Measurements from ENCODE around the gene TMEM63B.
"Not testable (repeated sequence)": the region's sequence is repeated elsewhere in the genome, so short reads cannot be mapped to it uniquely, and the experiment has no call there.

TMEM63B gene

GRCh38 chr6:44138717-44139350 lies 11.5 kb downstream of the TMEM63B start:
- in situ Hi-C loops (cut with HindIII; ENCODE audit: low sequenced_read_pairs): no loop called here

DNA sequence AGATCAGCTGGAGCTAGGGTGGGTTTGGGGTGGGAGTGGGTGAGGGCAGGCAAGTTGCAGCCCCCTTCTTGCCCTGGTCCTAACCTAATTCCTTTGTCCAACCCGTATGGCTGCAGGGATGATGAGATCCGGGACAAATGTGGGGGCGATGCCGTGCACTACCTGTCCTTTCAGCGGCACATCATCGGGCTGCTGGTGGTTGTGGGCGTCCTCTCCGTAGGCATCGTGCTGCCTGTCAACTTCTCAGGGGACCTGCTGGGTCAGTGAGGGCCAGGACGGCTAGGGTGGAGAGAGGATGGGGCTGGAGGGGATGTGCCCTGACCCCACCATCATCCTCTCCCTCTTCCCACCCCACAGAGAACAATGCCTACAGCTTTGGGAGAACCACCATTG lies 12.0 kb downstream of the TMEM63B start:
- in situ Hi-C loops (cut with HindIII; ENCODE audit: low sequenced_read_pairs): no loop called here

DNA sequence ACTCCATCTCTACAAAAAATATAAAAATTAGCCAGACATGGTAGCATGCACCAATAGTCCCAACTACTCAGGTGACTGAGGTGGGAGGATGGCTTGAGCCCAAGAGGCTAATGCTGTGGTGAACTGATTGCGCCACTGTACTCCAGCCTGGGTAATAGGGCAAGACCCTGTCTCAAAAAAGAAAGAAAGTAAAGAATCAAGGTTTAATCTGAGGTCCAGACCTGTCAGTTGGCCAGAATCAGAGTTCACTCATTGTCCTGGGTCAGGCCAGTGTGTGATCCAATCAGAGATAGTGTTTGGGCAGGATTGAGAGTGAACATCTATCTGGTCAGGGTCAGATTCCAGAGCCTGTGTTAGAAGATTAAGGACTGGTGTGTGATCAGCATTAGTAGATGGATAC lies 15.5 kb downstream of the TMEM63B start:
- in situ Hi-C loops (cut with HindIII; ENCODE audit: low sequenced_read_pairs): no loop called here

GRCh38 chr6:44143731-44144130 lies 16.4 kb downstream of the TMEM63B start:
- in situ Hi-C loops (cut with HindIII; ENCODE audit: low sequenced_read_pairs): no loop called here

DNA sequence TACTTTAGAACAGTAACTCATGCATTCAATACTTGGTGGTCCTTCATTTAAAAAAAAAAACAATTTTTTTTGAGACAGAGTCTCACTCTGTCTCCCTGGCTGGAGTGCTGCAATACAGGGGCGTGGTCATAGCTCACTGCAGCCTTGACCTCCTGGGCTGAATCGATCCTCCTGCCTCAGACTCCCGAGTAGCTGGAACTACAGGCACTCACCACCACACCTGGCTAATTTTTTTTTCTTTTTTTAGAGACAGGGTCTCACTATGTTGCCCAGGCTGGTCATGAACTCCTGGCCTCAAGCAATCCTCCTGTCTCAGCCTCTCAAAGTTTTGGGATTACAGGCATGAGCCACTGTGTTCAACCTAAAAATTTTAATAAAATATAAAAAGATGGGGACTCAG lies 17.2 kb downstream of the TMEM63B start:
- in situ Hi-C loops (cut with HindIII; ENCODE audit: low sequenced_read_pairs): not testable (repeated sequence)

GRCh38 chr6:44145839-44146238 lies 18.5 kb downstream of the TMEM63B start:
- in situ Hi-C loops (cut with HindIII; ENCODE audit: low sequenced_read_pairs): no loop called here

- in situ Hi-C loops (cut with HindIII; ENCODE audit: low sequenced_read_pairs): no loop called here
These were observed 19.3 kb downstream of the TMEM63B start for GRCh38 chr6:44146685-44147084.

DNA sequence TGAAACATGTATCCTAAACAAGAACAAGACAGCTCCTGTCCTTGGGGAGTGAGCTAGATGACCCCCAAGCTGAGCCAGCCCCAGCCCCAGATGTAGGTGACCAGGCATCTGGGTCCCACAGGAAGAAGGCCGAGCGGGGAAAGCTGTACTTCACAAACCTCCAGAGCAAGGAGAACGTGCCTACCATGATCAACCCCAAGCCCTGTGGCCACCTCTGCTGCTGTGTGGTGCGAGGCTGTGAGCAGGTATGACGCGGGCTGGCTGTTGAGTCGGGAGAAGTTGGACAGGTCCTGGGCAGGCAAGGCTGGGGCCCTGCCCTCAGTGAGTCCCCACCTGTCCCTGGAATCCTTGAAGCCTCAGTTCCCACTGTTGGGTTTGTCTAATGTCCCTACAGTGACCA lies 19.9 kb downstream of the TMEM63B start:
- in situ Hi-C loops (cut with HindIII; ENCODE audit: low sequenced_read_pairs): no loop called here

DNA sequence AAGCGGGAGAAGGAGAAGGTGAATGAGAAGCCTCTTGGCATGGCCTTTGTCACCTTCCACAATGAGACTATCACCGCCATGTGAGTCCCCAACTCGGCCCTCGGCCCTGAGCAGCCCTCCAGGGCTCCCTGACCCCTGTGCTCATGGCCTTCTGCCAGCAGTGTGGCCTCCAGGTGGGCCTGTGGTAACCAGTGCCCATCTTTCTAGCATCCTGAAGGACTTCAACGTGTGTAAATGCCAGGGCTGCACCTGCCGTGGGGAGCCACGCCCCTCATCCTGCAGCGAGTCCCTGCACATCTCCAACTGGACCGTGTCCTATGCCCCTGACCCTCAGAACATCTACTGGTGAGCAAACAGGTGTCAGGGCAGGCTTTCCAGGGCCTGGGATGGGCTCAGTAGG lies 21.0 kb downstream of the TMEM63B start:
- in situ Hi-C loops (cut with HindIII; ENCODE audit: low sequenced_read_pairs): no loop called here

GRCh38 chr6:44149369-44150012 lies 22.1 kb downstream of the TMEM63B start:
- in situ Hi-C loops (cut with HindIII; ENCODE audit: low sequenced_read_pairs): loop anchor here (5.0 kb wide), 3 partner anchors 47 to 108 kb away; partner anchors contain the start of gene SLC35B2

DNA sequence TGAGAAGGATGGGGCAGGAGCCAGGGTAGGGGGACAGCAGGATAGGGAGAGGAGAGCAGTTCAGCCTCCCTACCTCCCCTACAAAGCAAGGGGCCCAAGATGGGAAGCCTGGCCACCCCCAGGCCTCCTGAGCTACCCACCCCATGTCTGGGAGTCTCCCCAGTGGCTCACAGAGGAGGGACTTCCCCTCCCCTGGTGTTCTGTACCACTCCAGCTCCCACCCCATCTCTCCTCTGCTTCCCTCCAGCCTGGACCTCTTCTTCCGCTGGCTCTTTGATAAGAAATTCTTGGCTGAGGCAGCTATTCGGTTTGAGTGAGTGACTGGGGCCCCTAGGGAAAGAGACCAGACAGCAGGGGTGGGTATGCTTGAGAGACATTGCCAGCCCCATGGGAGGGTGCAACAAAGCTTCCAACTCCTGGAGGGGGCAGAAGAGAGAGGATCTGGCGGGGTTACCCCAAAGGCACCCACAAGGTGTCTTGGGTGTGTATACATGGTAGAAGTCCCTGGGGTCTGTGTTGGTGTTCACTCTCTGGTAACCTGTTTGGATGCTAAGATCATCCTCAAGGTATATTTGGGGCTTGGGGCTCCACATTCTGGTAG lies 23.1 kb downstream of the TMEM63B start:
- in situ Hi-C loops (cut with HindIII; ENCODE audit: low sequenced_read_pairs): loop anchor here (5.0 kb wide), 3 partner anchors 48 to 107 kb away; partner anchors contain the start of gene SLC35B2

- in situ Hi-C loops (cut with HindIII; ENCODE audit: low sequenced_read_pairs): loop anchor here (5.0 kb wide), 3 partner anchors 49 to 106 kb away; partner anchors contain the start of gene SLC35B2
These were observed 24.2 kb downstream of the TMEM63B start for GRCh38 chr6:44151348-44152108.

- in situ Hi-C loops (cut with HindIII; ENCODE audit: low sequenced_read_pairs): loop anchor here (5.0 kb wide), 3 partner anchors 50 to 105 kb away; partner anchors contain the start of gene SLC35B2
These were observed 24.7 kb downstream of the TMEM63B start for GRCh38 chr6:44152109-44152461.

GRCh38 chr6:44152533-44152932 lies 25.2 kb downstream of the TMEM63B start:
- in situ Hi-C loops (cut with HindIII; ENCODE audit: low sequenced_read_pairs): loop anchor here (5.0 kb wide), 3 partner anchors 50 to 105 kb away; partner anchors contain the start of gene SLC35B2

GRCh38 chr6:44154067-44154466 lies 26.7 kb downstream of the TMEM63B start:
- in situ Hi-C loops (cut with HindIII; ENCODE audit: low sequenced_read_pairs): loop anchor here (5.0 kb wide), 3 partner anchors 52 to 103 kb away; partner anchors contain the start of gene SLC35B2

DNA sequence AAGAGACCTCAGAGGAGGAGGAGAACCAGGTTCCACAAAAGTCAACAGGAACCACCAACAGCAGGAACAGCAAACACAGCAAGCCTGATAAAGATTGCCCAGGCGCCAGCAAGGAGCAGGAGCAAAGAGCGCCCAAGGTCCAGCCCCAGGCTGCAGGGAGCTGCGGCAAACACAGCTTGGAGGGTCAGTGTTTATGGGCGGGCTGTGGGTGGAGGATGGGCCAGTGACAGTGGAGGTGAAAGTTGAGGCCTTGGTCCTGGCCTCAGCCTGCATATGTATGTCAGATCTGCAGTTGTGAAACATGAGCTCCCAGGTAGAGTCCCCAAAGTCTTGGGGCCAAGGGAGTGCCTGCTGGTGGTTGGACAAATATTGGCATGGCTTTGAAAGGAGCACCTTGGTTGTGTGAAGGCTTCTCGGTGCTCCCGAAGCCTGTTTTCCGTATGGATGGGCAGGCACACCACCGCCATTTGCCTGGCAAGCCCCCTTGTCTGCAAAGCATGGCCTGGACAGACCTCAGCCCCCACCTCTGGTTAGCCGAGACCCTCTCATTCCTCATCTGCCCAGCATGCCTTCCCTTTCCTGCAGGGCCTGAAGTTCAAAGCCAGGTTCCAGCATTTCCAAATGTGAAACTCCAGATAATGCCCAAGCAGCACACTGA lies 29.3 kb downstream of the TMEM63B start:
- in situ Hi-C loops (cut with HindIII; ENCODE audit: low sequenced_read_pairs): no loop called here

DNA sequence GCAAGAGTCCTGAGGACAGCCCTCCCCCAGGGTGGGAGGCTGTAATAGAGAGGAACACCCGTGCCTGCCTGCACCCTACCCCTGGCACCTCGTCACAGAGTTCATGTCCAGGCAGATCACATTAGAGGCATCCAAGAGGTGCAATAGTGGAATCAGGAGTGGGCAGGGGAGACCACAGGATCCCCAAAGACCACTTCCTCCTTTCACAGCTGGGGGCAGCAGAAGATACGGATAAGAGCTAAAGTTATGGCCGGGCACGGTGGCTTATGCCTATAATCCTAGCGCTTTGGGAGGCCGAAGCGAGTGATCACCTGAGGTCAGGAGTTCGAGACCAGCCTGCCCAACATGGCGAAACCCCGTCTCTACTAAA lies 29.8 kb downstream of the TMEM63B start:
- in situ Hi-C loops (cut with HindIII; ENCODE audit: low sequenced_read_pairs): no loop called here

DNA sequence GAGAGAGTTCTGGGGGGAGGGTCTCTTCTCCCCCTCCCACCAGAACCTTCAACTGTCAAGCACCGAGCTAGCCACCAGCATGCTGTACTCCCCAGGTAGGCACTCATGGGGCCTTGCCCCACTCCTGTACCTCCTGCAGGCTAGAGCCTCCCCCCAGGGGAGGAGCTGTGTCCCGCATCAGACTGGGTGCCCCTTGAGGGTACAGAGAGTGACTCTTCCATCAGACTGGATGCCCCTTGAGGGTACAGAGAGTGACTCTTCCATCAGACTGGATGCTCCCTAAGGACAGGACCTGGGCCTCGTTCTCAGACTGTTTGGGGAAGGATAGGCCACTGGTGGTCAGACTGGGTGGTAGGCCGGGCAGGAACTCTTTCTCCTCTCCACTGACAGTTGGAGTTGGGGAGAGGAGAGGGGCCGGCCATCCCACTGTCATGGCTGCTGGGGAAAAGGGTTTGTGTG lies 31.4 kb downstream of the TMEM63B start, which contains the start of gene CAPN11:
CAPN11 (plus strand) TSS at position 51 of the 459 bp plus-strand sequence; CDS start at position 80, 29 bp downstream.
- in situ Hi-C loops (cut with HindIII; ENCODE audit: low sequenced_read_pairs): no loop called here

DNA sequence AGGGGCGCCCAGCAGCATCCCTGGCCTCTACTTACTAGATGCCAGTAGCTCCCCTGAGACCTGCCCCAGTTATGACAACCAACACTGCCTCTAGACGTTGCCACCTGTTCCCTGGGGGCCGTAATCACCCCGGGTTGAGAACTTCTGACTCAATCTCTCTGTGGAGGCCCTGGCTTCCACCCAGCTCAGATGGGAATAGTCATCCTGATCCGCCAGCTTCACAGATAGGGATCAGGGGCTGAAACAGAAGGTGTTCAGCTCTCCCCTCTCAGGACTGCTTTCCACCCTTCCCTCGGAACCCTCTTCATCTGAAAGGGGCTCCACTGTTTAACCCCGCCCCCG lies 34.6 kb downstream of the TMEM63B start:
- in situ Hi-C loops (cut with HindIII; ENCODE audit: low sequenced_read_pairs): no loop called here

DNA sequence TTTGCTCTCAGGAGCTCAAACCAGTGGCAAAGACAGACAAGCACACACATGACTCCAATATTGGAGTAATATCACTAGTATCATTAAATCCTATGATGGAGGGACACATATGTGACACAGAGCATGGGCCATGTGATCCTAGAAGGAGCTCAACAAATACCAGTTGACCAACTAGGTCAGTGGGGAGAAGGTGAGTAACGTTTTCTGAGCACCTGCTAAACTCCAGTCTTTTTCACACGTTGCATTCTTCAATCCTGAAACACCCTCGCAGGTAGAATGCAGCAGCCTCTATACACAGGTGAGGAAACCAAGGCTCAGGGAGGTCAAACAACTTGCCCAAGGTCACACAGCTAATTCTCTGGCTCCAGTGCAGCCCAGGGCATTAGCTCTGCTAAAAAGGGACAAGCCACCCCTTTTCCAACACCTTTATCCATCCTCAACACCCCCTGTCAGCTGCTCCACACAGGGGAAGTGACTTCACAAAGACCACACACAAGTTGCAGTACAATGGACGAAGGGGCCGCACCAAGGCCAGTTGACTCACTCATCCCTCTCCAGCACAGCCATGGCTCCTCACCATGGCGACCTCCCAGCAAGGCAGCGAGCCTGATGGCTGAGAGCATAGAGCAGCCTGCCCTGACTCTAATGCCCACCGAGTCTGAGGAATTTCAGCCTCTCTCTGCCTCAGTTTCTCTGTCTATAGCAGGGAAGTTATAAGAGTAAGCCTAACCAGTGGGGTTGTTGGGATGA lies 35.7 kb downstream of the TMEM63B start:
- in situ Hi-C loops (cut with HindIII; ENCODE audit: low sequenced_read_pairs): no loop called here
